ENCODE data around the gene LRRTM4.

DNA sequence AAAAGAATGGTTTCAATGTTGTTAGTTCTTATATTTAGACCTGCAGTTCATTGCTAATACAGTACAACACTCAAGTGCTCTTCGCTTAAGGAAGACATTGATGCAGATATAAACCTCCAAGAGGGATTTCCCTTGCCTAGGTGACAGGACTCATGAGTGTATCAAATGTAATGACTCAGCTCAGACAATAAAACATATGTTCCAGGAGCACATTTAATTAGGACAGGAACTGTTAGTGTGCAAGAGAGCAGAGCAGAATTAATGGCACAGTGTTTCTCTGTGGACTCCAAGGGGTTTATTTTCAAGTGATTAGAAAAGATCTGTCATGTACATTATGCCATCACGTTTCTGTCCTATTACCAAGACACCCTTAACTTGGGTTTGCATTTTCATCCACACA is 375.0 kb downstream of the LRRTM4 start:
- TF ChIP-seq SMC3 (IDR thresholded peaks at IDR 0.05; ENCODE audit: low read depth, low read length): no peak
- no peak for TF ChIP-seq TCF12 (IDR thresholded peaks at IDR 0.05)
- TF ChIP-seq CTCF (IDR thresholded peaks at IDR 0.05): no peak
- TF ChIP-seq POLR2AphosphoS5 (IDR thresholded peaks at IDR 0.05; ENCODE audit: low read depth, low read length): no peak
- no peak for TF ChIP-seq USF2 (IDR thresholded peaks at IDR 0.05; ENCODE audit: borderline replicate concordance, low read depth, low read length)

Data from SK-N-SH (cell line).